GM12891 (cell line): Measurements from ENCODE around the gene RIN3.

Experiments
- DNase-seq: peaks from one replicate; pipeline ENCODE4 v3.0.0; 2011; ENCODE audit warnings: low spot score; ENCODE audit not compliant: insufficient read length
- FAIRE-seq: peaks from 2 replicates; lab custom pipeline; 2011; peaks lifted over from hg19 to GRCh38; lab: Jason Lieb, UNC
- PAX5 ChIP-seq: IDR thresholded peaks from 2 replicates; pipeline ENCODE4 v1.6.1; 2011; ENCODE audit warnings: low read length, moderate library complexity, mild to moderate bottlenecking; ENCODE audit not compliant: insufficient read depth, severe bottlenecking
- POLR2A ChIP-seq: IDR thresholded peaks from 2 replicates; pipeline ENCODE4 v1.6.1; 2011; ENCODE audit warnings: low read depth, low read length, control low read depth
- POLR2AphosphoS5 ChIP-seq: IDR thresholded peaks from 2 replicates; pipeline ENCODE4 v1.6.1; 2011; ENCODE audit warnings: low read depth, low read length, control low read depth
- POU2F2 ChIP-seq: IDR thresholded peaks from 2 replicates; pipeline ENCODE4 v1.6.1; 2011; ENCODE audit warnings: low read depth, mild to moderate bottlenecking, control low read depth, low read length, moderate library complexity
- SPI1 ChIP-seq: IDR thresholded peaks from 2 replicates; pipeline ENCODE4 v1.6.1; 2011; ENCODE audit warnings: low read depth, low read length, control low read depth
- TAF1 ChIP-seq: IDR thresholded peaks from 2 replicates; pipeline ENCODE4 v1.6.1; 2011; ENCODE audit warnings: low read depth, low read length, control low read depth

Gene RIN3

DNA sequence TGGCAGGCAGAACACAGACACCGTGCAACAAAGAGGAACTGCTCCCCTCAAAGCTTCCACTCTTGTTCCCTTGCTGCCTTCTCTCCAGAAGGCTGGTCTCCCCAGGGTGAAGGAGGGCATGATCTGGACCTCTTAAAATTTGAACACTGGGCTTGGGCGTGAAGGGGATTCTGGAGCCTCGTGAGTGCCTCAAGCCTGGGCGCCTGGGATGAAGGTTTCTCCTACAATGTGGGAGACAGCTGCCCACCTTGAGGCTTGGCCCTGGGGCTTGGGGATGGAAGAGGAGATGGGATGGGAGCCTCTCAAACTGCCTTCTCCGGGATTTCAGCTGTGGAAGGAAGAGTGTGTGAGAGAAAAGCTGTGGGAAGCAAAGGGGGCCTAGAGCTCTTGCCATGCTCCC lies 7.8 kb upstream of the RIN3 start:
- DNase-seq (no peak), FAIRE-seq (no peak)
- TF ChIP-seq PAX5 (no peak), SPI1 (peak; percentile 10; the same call in 1 of the 2 replicates)

DNA sequence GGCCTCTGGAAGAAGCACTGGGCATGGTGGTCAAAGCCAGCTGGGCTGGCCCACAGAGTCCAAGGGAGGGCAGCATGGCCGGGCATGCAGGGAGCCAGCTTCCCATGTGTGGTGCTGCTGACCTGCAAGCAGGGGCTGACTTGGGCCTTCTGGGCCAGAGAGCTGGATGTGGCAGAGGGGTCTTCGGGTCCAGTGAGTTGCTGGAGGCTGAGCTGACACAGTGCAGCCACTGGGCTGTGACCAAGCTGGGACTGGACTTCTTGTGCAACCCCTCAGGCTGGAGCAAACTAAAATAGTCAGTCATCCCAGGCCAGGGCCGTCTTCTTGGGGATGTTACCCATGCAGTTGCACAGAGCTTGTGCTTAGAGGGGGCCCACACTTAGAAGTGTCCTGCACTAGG lies 7.3 kb upstream of the RIN3 start:
- FAIRE-seq (peak; percentile 52), DNase-seq (no peak)
- no peak for TF ChIP-seq POLR2AphosphoS5
- no peak for TF ChIP-seq POU2F2
- no peak for TF ChIP-seq PAX5
- TF ChIP-seq POLR2A = no peak
- TF ChIP-seq SPI1 = no peak
- TF ChIP-seq TAF1 = no peak

DNA sequence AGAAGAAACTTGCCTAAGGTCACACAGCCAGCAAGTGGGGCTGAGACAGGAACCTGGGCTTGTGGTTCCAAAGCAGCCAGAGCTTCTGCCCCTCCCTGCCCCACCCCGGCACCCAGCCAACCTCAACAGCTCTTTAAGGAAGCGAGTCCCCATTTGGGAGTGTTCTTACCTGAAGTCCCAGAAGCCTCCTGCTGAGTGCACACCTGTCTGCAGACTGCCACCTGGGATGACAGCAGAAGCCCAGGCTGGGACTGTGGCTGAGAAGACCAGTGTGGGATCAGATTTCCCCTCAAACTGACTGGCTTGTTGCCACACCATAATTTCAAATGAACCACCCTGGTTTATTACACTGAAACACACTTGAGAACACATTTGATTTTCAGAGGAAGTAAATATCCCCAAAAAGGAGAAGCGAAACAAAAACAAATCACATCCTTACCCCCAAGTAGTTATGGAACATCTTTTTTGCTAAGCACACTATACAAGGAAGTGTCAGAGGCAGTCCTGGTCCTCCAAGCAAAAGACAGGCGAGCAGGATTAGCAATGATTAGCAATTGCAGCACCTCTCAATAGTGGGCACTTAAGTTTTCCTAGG lies 6.3 kb upstream of the RIN3 start:
- peak; percentile 63 for FAIRE-seq
- TF ChIP-seq POLR2A (no peak), POLR2AphosphoS5 (no peak), POU2F2 (no peak), TAF1 (no peak), PAX5 (no peak), SPI1 (peak; percentile 85)
- no peak for DNase-seq

DNA sequence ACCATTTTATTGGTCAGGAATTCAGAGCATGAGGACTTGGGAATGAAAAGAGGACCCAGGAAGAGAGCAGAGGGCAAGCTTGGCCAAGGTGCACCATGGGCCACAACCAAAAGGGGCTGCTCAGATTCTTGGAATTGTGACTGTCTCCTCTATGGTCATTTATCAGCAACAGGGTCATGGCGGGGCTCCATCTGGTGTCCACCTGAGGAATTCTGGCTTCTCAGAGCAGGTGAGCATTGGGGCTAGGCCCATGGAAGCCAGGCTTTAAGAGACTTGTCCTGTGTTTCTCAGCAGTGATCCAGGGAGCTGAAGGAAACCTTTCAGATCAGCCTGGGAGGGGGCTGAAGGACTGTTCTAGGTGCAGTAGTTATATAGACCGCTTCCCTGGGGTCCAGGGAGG lies 2.6 kb upstream of the RIN3 start:
- FAIRE-seq (no peak), DNase-seq (no peak)
- TF ChIP-seq POLR2AphosphoS5 = no peak
- no peak for TF ChIP-seq POU2F2
- TF ChIP-seq SPI1 = no peak
- no peak for TF ChIP-seq POLR2A
- TF ChIP-seq PAX5 = no peak
- TF ChIP-seq TAF1 = no peak

DNA sequence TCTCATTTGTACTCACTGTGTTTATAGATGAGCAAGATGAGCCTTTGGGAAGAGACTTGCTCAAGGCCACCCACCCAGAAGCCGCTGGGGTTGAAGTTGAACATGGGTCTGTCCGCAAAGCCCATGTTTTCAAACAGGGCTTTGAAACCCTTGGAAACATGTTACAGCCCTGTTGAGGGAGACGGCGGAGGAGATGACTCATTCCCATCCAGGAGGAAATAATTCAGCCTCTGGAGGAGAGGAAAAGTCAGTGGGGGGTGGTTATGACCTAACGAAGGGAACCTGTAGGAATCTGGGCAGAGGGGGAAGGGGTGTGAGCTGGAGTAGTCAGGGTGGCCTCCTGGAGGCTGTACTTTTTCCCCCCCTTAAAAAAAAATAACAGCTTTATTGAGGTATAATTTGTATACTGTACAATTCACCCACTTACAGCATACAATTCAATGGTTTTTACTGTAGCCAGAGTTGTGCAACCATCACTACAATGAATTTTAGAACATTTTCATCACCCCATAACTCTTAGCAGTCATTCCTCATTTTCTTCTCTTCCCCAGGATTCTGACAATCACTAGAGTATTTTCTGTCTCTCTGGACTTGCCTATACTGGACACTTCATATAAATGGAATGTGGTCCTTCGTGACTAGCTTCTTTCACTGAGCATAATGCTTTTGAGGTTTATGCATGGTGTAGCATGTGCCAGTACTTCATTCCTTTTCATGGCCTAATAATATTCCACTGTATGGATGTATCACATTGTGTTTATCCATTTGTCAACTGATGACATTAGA lies 1.9 kb upstream of the RIN3 start:
- no peak for FAIRE-seq
- no peak for TF ChIP-seq TAF1
- TF ChIP-seq POLR2AphosphoS5 = no peak
- no peak for TF ChIP-seq POLR2A
- TF ChIP-seq PAX5 = no peak
- no peak for TF ChIP-seq SPI1
- no peak for TF ChIP-seq POU2F2
- DNase-seq = no peak

DNA sequence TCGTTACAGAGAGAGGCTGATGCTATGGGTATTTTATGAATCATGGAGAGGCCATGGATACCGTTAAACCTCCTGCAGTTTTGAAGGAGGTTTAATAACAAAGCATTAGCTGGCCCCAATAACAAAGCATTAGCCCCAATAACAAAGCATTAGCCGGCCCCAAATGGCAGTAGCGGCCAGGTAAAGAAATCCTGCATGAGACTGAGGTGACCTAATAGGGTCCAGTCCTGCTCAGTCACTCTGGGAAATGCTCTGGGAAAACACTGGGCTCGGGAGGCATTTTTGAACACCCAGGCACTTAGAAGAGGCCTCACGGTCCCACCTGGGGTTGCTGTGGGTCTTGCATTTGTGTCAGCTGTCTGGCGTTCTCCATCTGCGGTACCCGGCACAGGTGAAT lies 776 bp upstream of the RIN3 start:
- TF ChIP-seq PAX5 = no peak
- TF ChIP-seq TAF1 = no peak
- no peak for TF ChIP-seq SPI1
- TF ChIP-seq POU2F2 = no peak
- no peak for FAIRE-seq
- DNase-seq = no peak

DNA sequence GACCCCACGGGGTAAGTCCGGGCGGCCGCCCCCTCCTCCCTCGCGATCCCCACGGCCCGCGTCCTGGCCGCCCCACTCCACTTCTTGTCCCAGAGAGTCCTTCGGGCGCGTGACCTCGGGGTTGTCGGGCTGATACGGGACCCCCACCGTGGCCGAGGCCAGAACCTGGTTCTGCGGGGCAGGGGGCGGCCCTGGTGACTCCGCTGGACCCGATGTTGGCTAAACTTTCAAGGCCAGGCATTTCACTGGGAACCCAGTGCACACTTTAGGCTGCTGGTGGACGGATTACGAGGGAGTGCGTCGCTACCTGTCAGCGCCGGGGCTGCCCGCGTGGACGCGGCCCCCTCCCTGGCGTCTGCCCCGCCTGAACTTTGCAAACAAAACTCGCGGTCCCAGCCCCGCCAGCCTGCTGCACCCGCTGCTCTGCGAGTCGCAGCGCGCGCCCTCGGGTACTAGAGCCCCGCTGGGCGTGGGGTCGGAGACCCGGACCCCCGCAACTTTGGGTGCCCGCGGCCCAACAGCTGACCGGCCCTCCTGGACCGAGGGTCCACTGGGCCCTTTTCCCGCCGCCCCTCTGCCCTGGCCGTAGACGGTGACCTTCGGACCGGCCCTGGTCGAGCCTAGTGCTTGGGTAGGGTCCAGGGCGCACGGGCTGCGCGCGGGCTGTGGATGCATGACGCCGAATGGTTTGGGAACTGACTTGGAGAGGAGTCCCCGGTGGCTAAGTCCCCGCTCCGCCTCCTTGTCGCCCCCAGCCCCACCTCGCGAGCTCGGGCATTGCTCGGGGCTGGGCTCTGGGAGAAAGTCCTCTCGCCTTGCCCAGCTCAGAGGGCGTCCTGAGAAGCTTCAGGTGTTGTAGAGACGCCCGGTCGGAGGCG lies 624 bp downstream of the RIN3 start:
- TF ChIP-seq SPI1 = no peak
- TF ChIP-seq TAF1 = no peak
- DNase-seq = no peak
- no peak for FAIRE-seq

DNA sequence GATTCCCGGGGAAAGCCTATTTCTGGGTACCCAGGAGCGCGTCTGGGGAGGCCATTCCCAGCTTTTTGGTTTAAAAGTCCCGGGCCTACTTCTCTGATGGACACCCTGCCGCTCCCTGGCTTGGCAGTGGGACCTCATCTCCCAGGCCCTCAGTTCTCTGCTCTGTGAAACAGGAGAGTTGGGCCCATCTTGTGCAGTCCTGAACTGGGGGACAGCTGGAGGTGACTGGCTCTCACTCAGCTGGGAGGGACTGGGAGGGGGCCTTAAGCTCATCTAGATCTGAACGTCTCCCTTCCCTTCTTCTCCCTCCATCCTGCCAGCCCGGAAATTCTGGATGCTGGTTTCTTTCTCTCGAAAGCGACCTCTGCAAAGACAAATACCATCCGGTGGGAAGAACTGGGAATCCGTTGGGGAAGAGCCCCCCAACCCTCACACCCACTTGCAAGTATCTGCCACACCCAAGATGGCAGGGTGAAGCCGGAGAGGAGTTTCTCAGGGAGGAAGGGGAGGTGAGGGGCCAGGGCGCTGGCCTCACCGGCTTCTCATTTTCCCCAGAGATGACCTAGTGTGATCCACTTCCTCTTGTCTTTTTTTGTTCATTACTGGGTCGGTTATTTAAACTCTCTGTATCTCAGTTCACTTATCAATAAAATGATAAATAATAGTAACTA lies 1.4 kb downstream of the RIN3 start:
- DNase-seq (no peak), FAIRE-seq (no peak)
- TF ChIP-seq POLR2A (no peak), PAX5 (no peak), POU2F2 (no peak), SPI1 (no peak)

DNA sequence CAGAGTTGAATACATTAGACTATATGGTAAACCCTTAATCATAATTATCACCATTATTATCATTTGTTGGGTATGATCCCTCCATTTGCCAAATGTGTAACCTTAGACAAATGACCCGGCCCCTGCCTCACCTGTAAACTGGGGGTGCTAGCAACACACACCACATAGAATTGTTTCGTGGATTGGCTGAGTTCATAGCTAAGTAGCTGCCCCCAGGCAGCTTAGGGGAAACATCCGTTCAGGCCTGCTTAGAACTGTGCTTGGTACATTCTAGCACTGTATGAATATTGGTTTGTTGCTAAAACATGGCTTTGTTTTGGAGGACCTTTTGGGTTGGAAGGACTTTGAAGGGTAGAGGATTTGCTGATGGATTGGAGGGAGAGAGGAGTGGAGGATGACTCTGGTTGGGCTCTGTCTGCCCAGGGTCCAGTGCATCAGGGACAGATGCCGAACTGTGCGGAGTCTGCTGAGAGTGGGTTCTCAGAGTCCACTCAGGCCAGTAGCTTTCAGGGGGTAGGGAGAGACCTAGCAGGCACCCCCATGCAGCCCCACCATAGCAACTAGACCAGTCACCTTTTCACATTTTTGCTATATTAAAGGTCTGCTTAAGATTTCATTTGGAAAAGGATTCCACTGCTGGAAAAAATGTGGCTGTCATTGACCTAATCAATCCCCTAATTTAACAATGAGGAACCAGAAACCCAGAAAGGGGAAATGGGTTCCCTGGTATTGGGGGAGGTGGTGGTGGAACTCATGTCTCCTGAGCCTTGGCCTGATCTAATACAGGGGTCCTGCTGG lies 2.2 kb downstream of the RIN3 start:
- FAIRE-seq = no peak
- no peak for DNase-seq
- TF ChIP-seq SPI1 (peak; percentile 41; the same call in 1 of the 2 replicates), PAX5 (no peak), POLR2A (no peak), POLR2AphosphoS5 (no peak), TAF1 (no peak), POU2F2 (no peak)
